ENCODE data around the gene OTUB1.

OTUB1 gene

DNA sequence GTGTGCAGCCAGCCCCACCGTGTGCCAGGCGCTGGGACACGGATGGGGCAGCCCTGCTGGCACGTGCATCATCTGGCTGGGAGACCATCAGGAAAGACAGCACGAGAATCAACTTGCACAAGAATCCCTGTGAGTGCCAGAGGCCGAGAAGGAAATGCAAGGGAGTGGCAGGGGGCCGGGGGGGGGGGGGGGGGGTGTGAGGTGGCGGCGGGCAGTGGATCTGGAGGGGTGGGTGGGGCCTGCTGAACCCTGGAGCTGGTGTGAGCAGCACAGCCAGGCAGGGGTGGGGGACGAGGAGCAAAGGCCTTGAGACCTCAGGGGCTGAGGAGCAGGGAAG is 35.5 kb downstream of the OTUB1 start:
- DNase-seq (ENCODE audit: low spot score), result no peak
- TF ChIP-seq, protein P1, sequence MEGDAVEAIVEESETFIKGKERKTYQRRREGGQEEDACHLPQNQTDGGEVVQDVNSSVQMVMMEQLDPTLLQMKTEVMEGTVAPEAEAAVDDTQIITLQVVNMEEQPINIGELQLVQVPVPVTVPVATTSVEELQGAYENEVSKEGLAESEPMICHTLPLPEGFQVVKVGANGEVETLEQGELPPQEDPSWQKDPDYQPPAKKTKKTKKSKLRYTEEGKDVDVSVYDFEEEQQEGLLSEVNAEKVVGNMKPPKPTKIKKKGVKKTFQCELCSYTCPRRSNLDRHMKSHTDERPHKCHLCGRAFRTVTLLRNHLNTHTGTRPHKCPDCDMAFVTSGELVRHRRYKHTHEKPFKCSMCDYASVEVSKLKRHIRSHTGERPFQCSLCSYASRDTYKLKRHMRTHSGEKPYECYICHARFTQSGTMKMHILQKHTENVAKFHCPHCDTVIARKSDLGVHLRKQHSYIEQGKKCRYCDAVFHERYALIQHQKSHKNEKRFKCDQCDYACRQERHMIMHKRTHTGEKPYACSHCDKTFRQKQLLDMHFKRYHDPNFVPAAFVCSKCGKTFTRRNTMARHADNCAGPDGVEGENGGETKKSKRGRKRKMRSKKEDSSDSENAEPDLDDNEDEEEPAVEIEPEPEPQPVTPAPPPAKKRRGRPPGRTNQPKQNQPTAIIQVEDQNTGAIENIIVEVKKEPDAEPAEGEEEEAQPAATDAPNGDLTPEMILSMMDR (IDR thresholded peaks at IDR 0.05; ENCODE audit: borderline replicate concordance, control extremely low read depth, extremely low read depth, insufficient read depth, missing control alignments), result no peak
- in situ Hi-C loops (cut with MboI; ENCODE audit: low sequenced_read_pairs, unreplicated experiment), result no loop called here

DNA sequence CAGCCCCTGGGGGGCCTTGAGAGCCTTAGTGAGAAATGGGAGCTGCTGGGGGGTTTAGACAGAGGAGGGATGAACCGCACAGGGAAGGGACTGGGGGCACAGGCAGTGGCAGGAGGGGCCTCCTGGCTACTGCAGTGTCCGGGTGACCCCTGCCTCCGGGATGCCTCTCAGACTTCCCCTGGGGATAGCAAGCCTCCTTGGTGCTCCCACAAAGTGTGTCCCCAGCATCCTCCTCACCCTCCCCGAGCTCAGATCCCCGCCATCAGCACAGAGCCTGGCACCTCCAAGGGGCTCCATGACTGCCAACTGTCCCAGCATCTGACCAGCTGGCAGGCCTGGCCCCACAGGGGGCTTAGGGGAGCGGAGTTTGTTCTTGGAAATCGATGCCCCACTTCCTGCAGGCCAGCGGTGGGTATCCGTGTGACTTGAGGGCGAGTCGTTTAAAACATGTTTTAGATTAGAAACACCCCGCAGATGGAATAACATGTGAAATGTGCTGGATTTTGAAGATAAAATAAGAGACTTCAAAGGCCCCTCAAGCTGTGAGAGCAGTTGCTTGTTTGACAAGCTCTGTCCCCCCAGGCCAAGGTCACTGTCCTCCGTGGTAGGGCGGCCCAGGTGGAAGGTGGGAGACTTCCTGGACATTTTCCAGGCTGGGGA is 36.0 kb downstream of the OTUB1 start:
- no peak for DNase-seq (ENCODE audit: low spot score)
- in situ Hi-C loops (cut with MboI; ENCODE audit: low sequenced_read_pairs, unreplicated experiment), result no loop called here
- TF ChIP-seq, protein P1 (IDR thresholded peaks at IDR 0.05; ENCODE audit: borderline replicate concordance, control extremely low read depth, extremely low read depth, insufficient read depth, missing control alignments), result no peak

DNA sequence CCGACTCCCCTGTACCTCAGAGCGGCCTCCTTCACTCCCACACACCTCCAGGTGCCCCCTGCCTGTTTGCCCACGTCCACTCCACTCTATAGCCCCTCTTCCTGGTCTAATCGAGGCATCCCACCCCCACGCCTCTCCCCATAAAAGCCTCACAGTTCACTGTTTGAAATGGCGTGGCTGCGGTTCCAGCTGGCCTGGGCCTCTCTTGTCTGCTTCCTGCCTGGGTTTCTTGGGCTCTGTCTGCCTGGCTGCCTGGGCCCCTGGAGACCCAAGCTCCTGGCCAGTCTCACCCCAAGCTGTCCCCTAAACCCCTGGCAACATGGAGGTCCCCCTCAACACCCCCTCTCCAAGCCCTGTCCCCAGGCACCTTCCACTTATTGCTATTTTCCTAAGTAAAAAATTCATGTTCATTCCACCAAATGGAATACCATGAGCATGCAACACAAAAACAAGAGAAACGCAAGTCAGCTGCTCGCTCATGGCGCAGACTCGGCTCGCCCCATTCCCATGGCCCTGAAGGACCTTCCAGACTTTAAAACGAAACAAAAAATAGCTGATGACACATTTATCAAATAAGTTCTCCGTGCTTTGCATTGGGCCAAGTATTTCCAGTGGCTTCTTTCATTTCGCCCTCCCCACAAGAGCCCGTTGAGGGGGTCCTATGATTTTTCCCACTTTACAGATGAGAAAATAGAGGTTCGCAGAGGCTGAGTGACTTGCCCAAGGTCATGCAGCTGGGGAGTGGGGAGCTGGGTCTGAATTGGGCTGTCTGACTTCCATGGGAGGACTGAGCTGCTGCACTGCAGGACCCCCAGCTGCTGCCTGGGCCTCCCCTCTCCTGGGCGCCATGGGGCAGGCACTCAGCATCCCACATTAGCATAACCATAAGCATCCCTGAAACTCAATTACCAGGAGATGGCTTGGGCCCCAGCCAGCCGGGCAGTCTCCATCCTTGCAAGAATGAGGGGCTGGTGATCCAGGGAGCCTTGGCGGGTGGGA is 37.8 kb downstream of the OTUB1 start:
- TF ChIP-seq, protein P1 (IDR thresholded peaks at IDR 0.05; ENCODE audit: borderline replicate concordance, control extremely low read depth, extremely low read depth, insufficient read depth, missing control alignments), result no peak
- in situ Hi-C loops (cut with MboI; ENCODE audit: low sequenced_read_pairs, unreplicated experiment), result no loop called here
- no peak for DNase-seq (ENCODE audit: low spot score)

DNA sequence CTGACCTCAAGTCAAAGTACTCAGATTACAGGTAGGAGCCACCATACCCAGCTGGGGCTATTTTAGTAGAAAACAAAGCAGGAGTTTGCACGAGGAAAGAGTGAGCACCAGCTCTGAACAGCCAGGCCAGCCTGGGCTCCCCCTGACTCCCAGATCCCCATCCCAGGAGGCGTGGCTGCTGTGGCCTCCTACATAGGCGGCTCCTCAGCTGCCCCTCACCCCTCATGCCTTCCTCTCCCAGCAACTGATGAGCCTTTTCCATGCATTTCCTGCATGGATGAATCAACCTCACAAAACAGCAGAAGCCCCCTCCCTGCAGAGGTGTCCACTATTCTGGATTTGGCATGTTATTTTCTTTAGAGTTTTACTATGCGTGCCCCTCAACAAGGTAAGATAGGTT is 39.0 kb downstream of the OTUB1 start:
- DNase-seq (ENCODE audit: low spot score), result no peak
- in situ Hi-C loops (cut with MboI; ENCODE audit: low sequenced_read_pairs, unreplicated experiment), result no loop called here
- TF ChIP-seq, protein P1 (IDR thresholded peaks at IDR 0.05; ENCODE audit: borderline replicate concordance, control extremely low read depth, extremely low read depth, insufficient read depth, missing control alignments), result no peak

DNA sequence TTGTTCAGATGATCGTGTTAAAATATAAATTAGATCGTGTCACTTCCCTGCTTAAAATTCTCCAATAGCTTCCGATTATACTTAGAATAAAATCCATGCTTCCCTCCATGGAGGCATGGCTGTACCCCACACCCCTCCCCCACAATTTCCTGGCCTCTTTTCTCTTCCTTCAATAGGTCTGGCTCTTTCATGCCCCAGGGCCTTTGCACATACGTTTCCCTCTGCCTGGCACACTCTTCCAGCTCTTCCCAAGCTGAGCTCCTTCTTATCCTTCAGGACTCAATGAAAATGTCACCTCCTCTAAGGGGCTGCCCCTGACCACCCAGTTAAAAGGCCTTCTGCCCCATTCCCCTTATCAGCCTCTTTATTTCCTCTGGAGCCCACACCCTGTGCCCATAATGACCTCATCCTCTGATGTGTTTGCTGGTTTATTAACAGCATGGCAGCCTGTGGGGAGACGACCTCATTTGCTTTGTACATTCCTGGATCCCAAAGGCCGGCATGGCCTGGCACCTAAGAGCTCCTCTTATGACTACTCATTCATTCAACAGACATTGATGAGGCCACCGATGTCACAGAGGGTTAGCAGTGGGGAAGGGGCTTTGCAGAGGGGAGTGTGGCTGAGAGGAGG is 40.5 kb downstream of the OTUB1 start:
- in situ Hi-C loops (cut with MboI; ENCODE audit: low sequenced_read_pairs, unreplicated experiment), result no loop called here
- no peak for DNase-seq (ENCODE audit: low spot score)
- TF ChIP-seq, protein P1 (IDR thresholded peaks at IDR 0.05; ENCODE audit: borderline replicate concordance, control extremely low read depth, extremely low read depth, insufficient read depth, missing control alignments), result no peak

DNA sequence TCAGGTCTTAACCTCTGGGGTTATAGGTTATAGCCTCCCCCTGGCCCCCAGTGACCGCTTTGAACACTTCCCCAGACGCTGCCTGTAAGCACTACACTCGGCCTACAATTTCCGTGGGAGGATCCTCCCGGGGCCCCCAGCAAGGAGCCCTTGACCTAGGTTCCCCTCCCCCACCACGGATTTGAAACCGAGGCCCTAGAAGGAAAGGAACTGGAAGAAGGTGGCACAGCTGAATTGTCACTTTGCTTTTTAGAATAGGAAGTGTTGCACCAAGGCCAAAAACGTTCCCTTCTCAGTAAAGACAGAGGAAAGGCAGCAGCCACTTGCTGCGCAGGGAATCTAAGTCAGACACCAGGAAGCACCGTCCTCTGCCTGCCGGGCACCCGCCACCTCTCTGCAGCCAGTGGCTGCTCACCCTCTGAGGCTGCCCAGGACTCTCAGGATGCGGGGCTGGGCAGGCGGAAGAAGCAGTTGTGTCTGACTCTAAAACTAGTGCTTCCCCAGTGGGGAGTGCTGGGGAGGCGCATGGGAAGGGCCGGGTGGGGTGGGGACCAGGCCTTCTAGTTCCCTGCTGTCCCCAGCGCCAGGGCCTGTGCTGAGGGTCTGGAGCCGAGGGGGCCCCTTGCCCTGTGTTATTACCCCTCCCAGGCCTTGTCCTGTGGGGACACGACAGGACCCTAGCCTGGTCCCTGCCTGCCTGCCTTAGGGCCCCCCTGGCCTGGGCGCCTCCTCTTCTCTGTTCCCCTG is 41.6 kb downstream of the OTUB1 start:
- TF ChIP-seq, protein P1 (IDR thresholded peaks at IDR 0.05; ENCODE audit: borderline replicate concordance, control extremely low read depth, extremely low read depth, insufficient read depth, missing control alignments), result no peak
- no peak for DNase-seq (ENCODE audit: low spot score)
- in situ Hi-C loops (cut with MboI; ENCODE audit: low sequenced_read_pairs, unreplicated experiment), result no loop called here

Measured in GM13976 (cell line).